ENCODE results near the gene PKHD1. TPM values are rescaled to one million over a fixed set of nuclear protein-coding genes. Genes with fewer than 3 reads are reported as not detected.

PKHD1 gene
- total RNA-seq, 1 experiment from 2014 or later = not detected

- no peak overlapping the region for H3K4me3 ChIP-seq (ENCODE audit: low read depth in 2 of 2, low read length in 2 of 2)
- in situ Hi-C loops (cut with HindIII; ENCODE audit: low pct_unique_long_range_greater_than_20kb, low sequenced_read_pairs) = no loop called here
- H3K27me3 ChIP-seq (ENCODE audit: control insufficient read depth, insufficient read depth, low read length) = no peaks in the 10 kb centered on the region
- BruUV-seq (replicated peaks) = no TSS peak
- no peak for TF ChIP-seq POLR2AphosphoS5 (IDR thresholded peaks at IDR 0.05; ENCODE audit: low read depth, low read length)
- ATAC-seq = no peak
- no peaks in the 10 kb centered on the region for H3K9me3 ChIP-seq (ENCODE audit: control insufficient read depth, insufficient read depth, low read depth, low read length)
- ChIA-PET POLR2A (no interaction called here), CTCF (no interaction called here)
- no peak for DNase-seq (ENCODE audit: low read depth, low spot score)
- no peak overlapping the region for H3K27ac ChIP-seq (ENCODE audit: low read length)
- H3K4me1 ChIP-seq (ENCODE audit: control insufficient read depth, insufficient read depth, low read length) = no peaks in the 10 kb centered on the region
- H3K36me3 ChIP-seq (ENCODE audit: control insufficient read depth, insufficient read depth, low read length) = no peaks in the 10 kb centered on the region
- intact Hi-C loops (cut with micrococcal nuclease; ENCODE audit: unreplicated experiment) = no loop called here
Observed at GRCh38 chr6:51608932-51609331, 478.5 kb downstream of the PKHD1 start.

- no peak for DNase-seq (ENCODE audit: low read depth, low spot score)
- ChIA-PET CTCF (no interaction called here), POLR2A (interaction anchor here (0.7 kb wide), 1 partner anchor 86 kb away, joined by 7 read pairs; no protein-coding TSS in a partner anchor)
- intact Hi-C loops (cut with micrococcal nuclease; ENCODE audit: unreplicated experiment) = no loop called here
- no peaks in the 10 kb centered on the region for H3K27me3 ChIP-seq (ENCODE audit: control insufficient read depth, insufficient read depth, low read length)
- BruUV-seq (replicated peaks) = no TSS peak
- H3K9me3 ChIP-seq (ENCODE audit: control insufficient read depth, insufficient read depth, low read depth, low read length) = no peaks in the 10 kb centered on the region
- no peak for TF ChIP-seq POLR2AphosphoS5 (IDR thresholded peaks at IDR 0.05; ENCODE audit: low read depth, low read length)
- TF ChIP-seq REST (IDR thresholded peaks at IDR 0.05; ENCODE audit: insufficient read depth in 1 of 2, low read depth in 2 of 2, low read length in 1 of 2) = no peak
- TF ChIP-seq CTCF (IDR thresholded peaks at IDR 0.05) = no peak
- TF ChIP-seq SIN3A (IDR thresholded peaks at IDR 0.05; ENCODE audit: borderline replicate concordance, insufficient read depth, low read depth, low read length) = no peak
- in situ Hi-C loops (cut with HindIII; ENCODE audit: low pct_unique_long_range_greater_than_20kb, low sequenced_read_pairs) = no loop called here
- H3K4me3 ChIP-seq (ENCODE audit: low read depth in 2 of 2, low read length in 2 of 2) = no peak overlapping the region
- no peak for ATAC-seq
- no peaks in the 10 kb centered on the region for H3K36me3 ChIP-seq (ENCODE audit: control insufficient read depth, insufficient read depth, low read length)
- no peak overlapping the region for H3K27ac ChIP-seq (ENCODE audit: low read length)
- H3K4me1 ChIP-seq (ENCODE audit: control insufficient read depth, insufficient read depth, low read length) = no peaks in the 10 kb centered on the region
Observed at GRCh38 chr6:51608383-51608782, 479.0 kb downstream of the PKHD1 start.

GRCh38 chr6:51600514-51600913 is 486.9 kb downstream of the PKHD1 start:
- no peak for TF ChIP-seq REST (IDR thresholded peaks at IDR 0.05; ENCODE audit: insufficient read depth in 1 of 2, low read depth in 2 of 2, low read length in 1 of 2)
- no peak for TF ChIP-seq TCF7L2 (IDR thresholded peaks at IDR 0.05; ENCODE audit: low read depth, low read length)
- TF ChIP-seq SIN3A (IDR thresholded peaks at IDR 0.05; ENCODE audit: borderline replicate concordance, insufficient read depth, low read depth, low read length) = no peak
- TF ChIP-seq CTCF (IDR thresholded peaks at IDR 0.05) = no peak
- TF ChIP-seq POLR2AphosphoS5 (IDR thresholded peaks at IDR 0.05; ENCODE audit: low read depth, low read length) = no peak
- intact Hi-C loops (cut with micrococcal nuclease; ENCODE audit: unreplicated experiment) = no loop called here
- ChIA-PET POLR2A (no interaction called here), CTCF (no interaction called here)
- no peak for ATAC-seq
- BruUV-seq (replicated peaks) = no TSS peak
- H3K27ac ChIP-seq (ENCODE audit: low read length) = no peak overlapping the region
- H3K4me1 ChIP-seq (ENCODE audit: control insufficient read depth, insufficient read depth, low read length) = no peaks in the 10 kb centered on the region
- DNase-seq (ENCODE audit: low read depth, low spot score) = no peak
- in situ Hi-C loops (cut with HindIII; ENCODE audit: low pct_unique_long_range_greater_than_20kb, low sequenced_read_pairs) = no loop called here
- H3K27me3 ChIP-seq (ENCODE audit: control insufficient read depth, insufficient read depth, low read length) = no peaks in the 10 kb centered on the region
- H3K36me3 ChIP-seq (ENCODE audit: control insufficient read depth, insufficient read depth, low read length) = no peaks in the 10 kb centered on the region
- no peak overlapping the region for H3K4me3 ChIP-seq (ENCODE audit: low read depth in 2 of 2, low read length in 2 of 2)
- H3K9me3 ChIP-seq (ENCODE audit: control insufficient read depth, insufficient read depth, low read depth, low read length) = no peaks in the 10 kb centered on the region; the same call in 1 of the 2 replicates
